HS-5 (cell line): ENCODE results near the gene LMF1.
"Not testable (repeated sequence)": the region's sequence is repeated elsewhere in the genome, so short reads cannot be mapped to it uniquely, and the experiment has no call there.

Experiments
- DNase-seq: peaks from one replicate; pipeline ENCODE4 v3.0.0-alpha.2; 2012; ENCODE audit warnings: low read depth

Gene LMF1

GRCh38 chr16:970386-970765 lies 408 bp downstream of the LMF1 start:
- DNase-seq: no peak

GRCh38 chr16:969508-970385 lies 1.0 kb downstream of the LMF1 start:
- DNase-seq: no peak

- no peak for DNase-seq
Observed at GRCh38 chr16:968620-969019, 2.2 kb downstream of the LMF1 start.

- no peak for DNase-seq
Observed at GRCh38 chr16:967546-968295, 3.1 kb downstream of the LMF1 start.

GRCh38 chr16:967077-967541 lies 3.7 kb downstream of the LMF1 start:
- no peak for DNase-seq

- no peak for DNase-seq
Observed at GRCh38 chr16:966505-966904, 4.3 kb downstream of the LMF1 start.

- no peak for DNase-seq
Observed at GRCh38 chr16:966035-966434, 4.7 kb downstream of the LMF1 start.

GRCh38 chr16:965487-965886 lies 5.3 kb downstream of the LMF1 start:
- no peak for DNase-seq

GRCh38 chr16:965036-965395 lies 5.8 kb downstream of the LMF1 start:
- DNase-seq: no peak

- no peak for DNase-seq
Observed at GRCh38 chr16:964356-965035, 6.3 kb downstream of the LMF1 start.

GRCh38 chr16:963913-964312 lies 6.9 kb downstream of the LMF1 start:
- DNase-seq: no peak

- DNase-seq: no peak
Observed at GRCh38 chr16:962901-963814, 7.6 kb downstream of the LMF1 start.

GRCh38 chr16:962366-962765 lies 8.4 kb downstream of the LMF1 start:
- no peak for DNase-seq

GRCh38 chr16:959232-960040 lies 11.3 kb downstream of the LMF1 start:
- DNase-seq: no peak

GRCh38 chr16:955766-956165 lies 15.0 kb downstream of the LMF1 start:
- DNase-seq: not testable (repeated sequence)

GRCh38 chr16:953818-954217 lies 17.0 kb downstream of the LMF1 start:
- DNase-seq: not testable (repeated sequence)

- no peak for DNase-seq
Observed at GRCh38 chr16:952321-952720, 18.5 kb downstream of the LMF1 start.

- no peak for DNase-seq
Observed at GRCh38 chr16:951660-952301, 19.0 kb downstream of the LMF1 start.

GRCh38 chr16:950733-951573 lies 19.8 kb downstream of the LMF1 start:
- not testable (repeated sequence) for DNase-seq
